Activated CD4-positive, alpha-beta T cell treated with anti-CD3 and anti-CD28 coated beads, Interleukin-2, amount 50 U/mL, for 24 hours (primary cell): ENCODE measurements around the gene NPHP4.

Experiments used
- DNase-seq, 2 donors: peaks; one replicate each; pipeline ENCODE4 v3.0.0-alpha.2; 2020; ENCODE audit warnings: low read depth in 1 of 2, low spot score in 1 of 2

The NPHP4 gene

GRCh38 chr1:5836776-5837440 lies 155.3 kb downstream of the NPHP4 start:
- DNase-seq = no peak

- DNase-seq = no peak
These were observed 157.1 kb downstream of the NPHP4 start for GRCh38 chr1:5835179-5835562.

- DNase-seq = no peak
These were observed 157.6 kb downstream of the NPHP4 start for GRCh38 chr1:5834477-5835178.

- DNase-seq = no peak
These were observed 158.3 kb downstream of the NPHP4 start for GRCh38 chr1:5833911-5834310.

- DNase-seq = no peak
These were observed 159.0 kb downstream of the NPHP4 start for GRCh38 chr1:5832916-5833895.

- no peak for DNase-seq
These were observed 160.5 kb downstream of the NPHP4 start for GRCh38 chr1:5831600-5832335.

GRCh38 chr1:5830771-5831599 lies 161.2 kb downstream of the NPHP4 start:
- DNase-seq = no peak

- DNase-seq = no peak
These were observed 162.8 kb downstream of the NPHP4 start for GRCh38 chr1:5829414-5829813.

GRCh38 chr1:5828308-5828935 lies 163.8 kb downstream of the NPHP4 start:
- DNase-seq = no peak

GRCh38 chr1:5827516-5827915 lies 164.7 kb downstream of the NPHP4 start:
- DNase-seq = no peak

GRCh38 chr1:5826601-5827000 lies 165.6 kb downstream of the NPHP4 start:
- DNase-seq = no peak

- no peak for DNase-seq
These were observed 169.5 kb downstream of the NPHP4 start for GRCh38 chr1:5822726-5823125.

- no peak for DNase-seq
These were observed 170.0 kb downstream of the NPHP4 start for GRCh38 chr1:5822266-5822665.

GRCh38 chr1:5821540-5822176 lies 170.6 kb downstream of the NPHP4 start:
- no peak for DNase-seq

- DNase-seq = no peak
These were observed 172.2 kb downstream of the NPHP4 start for GRCh38 chr1:5820026-5820421.

- DNase-seq = no peak
These were observed 172.7 kb downstream of the NPHP4 start for GRCh38 chr1:5819391-5820025.

GRCh38 chr1:5818755-5819154 lies 173.5 kb downstream of the NPHP4 start:
- no peak for DNase-seq

- no peak for DNase-seq
These were observed 176.5 kb downstream of the NPHP4 start for GRCh38 chr1:5815716-5816115.

GRCh38 chr1:5815211-5815610 lies 177.0 kb downstream of the NPHP4 start:
- DNase-seq = no peak
